DOHH2 (cell line): ENCODE measurements around the gene RRP1.

ENCODE experiments used
- H3F3A ChIP-seq: fragments of 200-600 bp; sonication (generic), shearing (Covaris generic); 2 replicates; pipeline ENCODE4 v1.6.0; 2016; ENCODE audit warnings: antibody characterized with exemption, mild to moderate bottlenecking; ENCODE audit not compliant: control insufficient read depth, insufficient read depth
- H3K27ac ChIP-seq: fragments of 200-600 bp; sonication (generic); 2 replicates; pipeline ENCODE4 v1.5.1; 2014; ENCODE audit warnings: low read depth, mild to moderate bottlenecking, low read length, moderate library complexity
- H3K27me3 ChIP-seq: fragments of 200-600 bp; sonication (generic); 2 replicates; pipeline ENCODE4 v1.6.1; 2014; ENCODE audit warnings: mild to moderate bottlenecking, low read length, mixed read lengths; ENCODE audit not compliant: control insufficient read depth
- H3K36me3 ChIP-seq: fragments of 200-600 bp; sonication (generic); 2 replicates; pipeline ENCODE4 v1.6.1; 2014; ENCODE audit warnings: mild to moderate bottlenecking, low read length, moderate library complexity, mixed read lengths; ENCODE audit not compliant: control insufficient read depth
- H3K4me1 ChIP-seq: fragments of 200-600 bp; sonication (generic); 2 replicates; pipeline ENCODE4 v1.6.1; 2014; ENCODE audit warnings: mild to moderate bottlenecking, low read length, mixed read lengths; ENCODE audit not compliant: control insufficient read depth
- H3K4me2 ChIP-seq: fragments of 200-600 bp; sonication (generic); 2 replicates; pipeline ENCODE4 v1.6.0; 2014; ENCODE audit warnings: mild to moderate bottlenecking, low read length, moderate library complexity
- H3K4me3 ChIP-seq: fragments of 200-600 bp; sonication (generic); 2 replicates; pipeline ENCODE4 v1.5.1; 2014; ENCODE audit warnings: mild to moderate bottlenecking, low read length, mixed read lengths
- H3K79me2 ChIP-seq: fragments of 200-600 bp; sonication (generic); 2 replicates; pipeline ENCODE4 v1.6.1; 2014; ENCODE audit warnings: mild to moderate bottlenecking, low read length, mixed read lengths; ENCODE audit not compliant: control insufficient read depth
- H3K9me2 ChIP-seq: fragments of 200-600 bp; sonication (generic); replicated peaks from 2 replicates; pipeline ENCODE4 v1.6.1; 2014; ENCODE audit warnings: mild to moderate bottlenecking, low read length, mixed read lengths; ENCODE audit not compliant: control insufficient read depth
- H3K9me3 ChIP-seq: fragments of 200-600 bp; sonication (generic); 2 replicates; pipeline ENCODE4 v1.6.1; 2014; ENCODE audit warnings: antibody characterized with exemption, low read length, mixed read lengths; ENCODE audit not compliant: control insufficient read depth, insufficient read depth
- H4K20me1 ChIP-seq: fragments of 200-600 bp; sonication (generic); 2 replicates; pipeline ENCODE4 v1.6.0; 2014; ENCODE audit warnings: low read depth, mild to moderate bottlenecking, antibody characterized with exemption, low read length, moderate library complexity; ENCODE audit not compliant: control insufficient read depth, insufficient read depth
- CTCF ChIP-seq: fragments of 200-600 bp; sonication (generic); IDR thresholded peaks from one replicate; pipeline ENCODE4 v1.5.1; 2014; ENCODE audit warnings: antibody characterized with exemption, mild to moderate bottlenecking, low read depth, low read length; ENCODE audit not compliant: poor library complexity, severe bottlenecking
- EZH2phosphoT487 ChIP-seq: fragments of 200-600 bp; sonication (generic); IDR thresholded peaks from 2 replicates; pipeline ENCODE4 v1.6.1; 2017; ENCODE audit warnings: borderline replicate concordance, mild to moderate bottlenecking, antibody characterized with exemption, low read length, moderate library complexity, mixed read lengths

Gene RRP1

GRCh38 chr21:43800124-43800523 lies 10.7 kb downstream of the RRP1 start:
- Histone ChIP-seq H3K4me2 (no peak overlapping the region), H3F3A (peaks cover under 1% of the 10 kb centered on the region), H3K4me1 (peaks cover 21% of the 10 kb centered on the region), H3K27me3 (no peaks in the 10 kb centered on the region), H4K20me1 (0 out of 2 replicates have a peak, but pooled peaks cover 3% of the 10 kb centered on the region), H3K36me3 (peaks cover 98% of the 10 kb centered on the region), H3K9me2 (no peaks in the 10 kb centered on the region), H3K27ac (no peak overlapping the region), H3K9me3 (no peaks in the 10 kb centered on the region), H3K4me3 (no peak overlapping the region), H3K79me2 (peaks cover 15% of the 10 kb centered on the region)
- TF ChIP-seq CTCF: no peak
- no peak for TF ChIP-seq EZH2phosphoT487

- H4K20me1 ChIP-seq: 0 out of 2 replicates have a peak, but pooled peaks cover 3% of the 10 kb centered on the region
- TF ChIP-seq EZH2phosphoT487: no peak
- H3F3A ChIP-seq: peaks cover 5% of the 10 kb centered on the region
- H3K4me1 ChIP-seq: peaks cover 25% of the 10 kb centered on the region
- H3K79me2 ChIP-seq: peaks cover 11% of the 10 kb centered on the region
- no peak overlapping the region for H3K27ac ChIP-seq
- peaks cover 96% of the 10 kb centered on the region for H3K36me3 ChIP-seq
- no peaks in the 10 kb centered on the region for H3K9me3 ChIP-seq
- no peak overlapping the region for H3K4me2 ChIP-seq
- no peaks in the 10 kb centered on the region for H3K27me3 ChIP-seq
- H3K9me2 ChIP-seq: no peaks in the 10 kb centered on the region
- H3K4me3 ChIP-seq: no peak overlapping the region
These were observed 11.2 kb downstream of the RRP1 start for GRCh38 chr21:43800566-43800965.

- Histone ChIP-seq H3F3A (peaks cover 12% of the 10 kb centered on the region), H3K79me2 (peaks cover 12% of the 10 kb centered on the region), H3K4me2 (no peak overlapping the region), H3K36me3 (peaks cover 96% of the 10 kb centered on the region), H3K4me1 (peaks cover 31% of the 10 kb centered on the region), H3K9me2 (no peaks in the 10 kb centered on the region), H3K4me3 (no peak overlapping the region), H3K27ac (no peak overlapping the region), H3K27me3 (no peaks in the 10 kb centered on the region), H4K20me1 (0 out of 2 replicates have a peak, but pooled peaks cover 3% of the 10 kb centered on the region), H3K9me3 (no peaks in the 10 kb centered on the region)
- TF ChIP-seq EZH2phosphoT487 (no peak), CTCF (no peak)
These were observed 11.8 kb downstream of the RRP1 start for GRCh38 chr21:43801006-43801783.

GRCh38 chr21:43802713-43803313 lies 13.4 kb downstream of the RRP1 start:
- Histone ChIP-seq H3K4me2 (no peak overlapping the region), H3K4me1 (peaks cover 48% of the 10 kb centered on the region), H3K36me3 (peaks cover 92% of the 10 kb centered on the region), H3K27me3 (no peaks in the 10 kb centered on the region), H3K9me2 (no peaks in the 10 kb centered on the region), H3K4me3 (no peak overlapping the region), H4K20me1 (no peaks in the 10 kb centered on the region), H3K79me2 (peaks cover 19% of the 10 kb centered on the region), H3F3A (peaks cover 15% of the 10 kb centered on the region), H3K9me3 (no peaks in the 10 kb centered on the region), H3K27ac (no peak overlapping the region)
- TF ChIP-seq CTCF: no peak
- no peak for TF ChIP-seq EZH2phosphoT487
